IPS-18a (cell line): ENCODE measurements around the gene TUBB4B.

Experiments used
- H3K27ac ChIP-seq: one replicate; pipeline ENCODE4 v1.5.1; 2013; ENCODE audit warnings: low read length
- H3K27me3 ChIP-seq: one replicate; pipeline ENCODE4 v1.6.1; 2013; ENCODE audit warnings: mild to moderate bottlenecking, low read length; ENCODE audit not compliant: control insufficient read depth, insufficient read depth
- H3K36me3 ChIP-seq: one replicate; pipeline ENCODE4 v1.6.1; 2013; ENCODE audit warnings: low read depth, low read length; ENCODE audit not compliant: control insufficient read depth
- H3K4me1 ChIP-seq: one replicate; pipeline ENCODE4 v1.6.1; 2013; ENCODE audit warnings: low read depth, low read length; ENCODE audit not compliant: control insufficient read depth
- H3K4me3 ChIP-seq: one replicate; pipeline ENCODE4 v1.5.1; 2013; ENCODE audit warnings: low read length
- H3K9ac ChIP-seq: one replicate; pipeline ENCODE4 v1.6.1; 2013; ENCODE audit warnings: mild to moderate bottlenecking, low read length, moderate library complexity
- H3K9me3 ChIP-seq: one replicate; pipeline ENCODE4 v1.6.1; 2013; ENCODE audit warnings: low read depth, low read length; ENCODE audit not compliant: control insufficient read depth

The TUBB4B gene

GRCh38 chr9:137275203-137275587 is 34.1 kb downstream of the TUBB4B start:
- H3K4me3 ChIP-seq: no peak overlapping the region
- peaks cover 25% of the 10 kb centered on the region for H3K27me3 ChIP-seq
- H3K9me3 ChIP-seq: no peaks in the 10 kb centered on the region
- no peak overlapping the region for H3K27ac ChIP-seq
- peaks cover 12% of the 10 kb centered on the region for H3K4me1 ChIP-seq
- H3K9ac ChIP-seq: no peak overlapping the region
- H3K36me3 ChIP-seq: no peaks in the 10 kb centered on the region

DNA sequence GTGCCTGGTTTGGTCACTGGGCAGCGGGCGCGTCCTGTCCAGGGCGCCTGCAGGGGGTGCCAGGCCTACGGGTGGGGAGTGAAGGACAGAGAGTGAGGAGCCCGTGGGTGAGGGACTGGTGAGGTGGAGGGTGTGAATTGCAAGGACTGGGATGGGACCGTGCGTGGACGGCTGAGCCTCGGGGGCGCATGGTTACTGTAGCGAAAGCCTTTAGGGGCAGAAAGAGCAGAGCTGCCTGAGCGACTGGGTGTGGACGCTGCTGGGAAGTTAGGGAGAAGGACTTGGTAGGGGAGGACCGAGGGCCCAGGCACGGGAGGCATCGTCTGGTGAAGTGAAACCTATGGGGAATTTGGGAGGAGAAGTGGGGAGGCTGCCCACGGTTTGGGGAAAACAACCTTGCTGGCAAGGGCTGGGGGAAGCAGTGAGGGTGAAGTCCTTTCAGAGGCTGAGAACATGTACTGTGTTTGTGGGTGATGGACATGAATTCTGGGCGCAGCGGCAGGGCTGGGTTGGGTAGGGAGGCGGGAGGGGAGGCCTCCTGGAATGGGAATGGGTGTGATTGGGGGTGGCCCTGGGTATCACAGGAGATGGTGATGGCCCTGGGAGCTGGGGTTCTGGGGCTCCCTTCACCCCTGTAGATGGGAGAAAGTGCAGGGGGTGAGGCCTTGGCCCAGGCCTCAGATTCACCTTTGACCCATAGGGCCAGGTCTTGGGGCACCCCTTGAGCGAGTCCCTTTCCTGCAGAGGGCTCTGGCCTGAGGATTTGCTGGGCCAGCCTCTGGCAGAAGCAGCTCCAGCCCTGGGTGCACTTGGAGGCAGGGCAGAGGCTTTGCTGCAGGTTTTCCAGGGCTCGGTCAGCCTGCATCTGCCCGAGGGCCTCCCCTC is 34.7 kb downstream of the TUBB4B start:
- Histone ChIP-seq H3K9me3 (no peaks in the 10 kb centered on the region), H3K27me3 (peaks cover 31% of the 10 kb centered on the region), H3K27ac (no peak overlapping the region), H3K4me1 (peaks cover 12% of the 10 kb centered on the region), H3K4me3 (no peak overlapping the region), H3K9ac (peak overlapping the region; percentile 54), H3K36me3 (no peaks in the 10 kb centered on the region)

- peak overlapping the region; percentile 54 for H3K9ac ChIP-seq
These were observed 35.6 kb downstream of the TUBB4B start for GRCh38 chr9:137276473-137277328.

GRCh38 chr9:137277329-137278041 is 36.4 kb downstream of the TUBB4B start, which contains the start of gene TOR4A:
Gene TOR4A (plus strand): TSS chr9:137277726. CDS start chr9:137278690, 964 bp downstream.
- Histone ChIP-seq H3K9ac (peak within 1 kb of the TSS; percentile 54), H3K27me3 (peaks cover 47% of the 10 kb centered on the region), H3K4me3 (peak within 1 kb of the TSS; percentile 50), H3K36me3 (no peaks in the 10 kb centered on the region), H3K27ac (no peak within 1 kb of the TSS), H3K4me1 (peaks cover 12% of the 10 kb centered on the region), H3K9me3 (no peaks in the 10 kb centered on the region)

More at GRCh38 chr9:137276473-137277328, 35.6 kb downstream of the TUBB4B start:
- H3K27me3 ChIP-seq: peaks cover 39% of the 10 kb centered on the region
- H3K9me3 ChIP-seq: no peaks in the 10 kb centered on the region
- H3K27ac ChIP-seq: no peak overlapping the region
- H3K4me3 ChIP-seq: peak overlapping the region; percentile 50
- H3K36me3 ChIP-seq: no peaks in the 10 kb centered on the region
- H3K4me1 ChIP-seq: peaks cover 12% of the 10 kb centered on the region

- H3K4me3 ChIP-seq: peak overlapping the region; percentile 50
- H3K36me3 ChIP-seq: no peaks in the 10 kb centered on the region
- no peak overlapping the region for H3K9ac ChIP-seq
- no peak overlapping the region for H3K27ac ChIP-seq
- peaks cover 52% of the 10 kb centered on the region for H3K27me3 ChIP-seq
- peaks cover 12% of the 10 kb centered on the region for H3K4me1 ChIP-seq
- H3K9me3 ChIP-seq: no peaks in the 10 kb centered on the region
These were observed 37.1 kb downstream of the TUBB4B start for GRCh38 chr9:137278061-137278701.

GRCh38 chr9:137278721-137279711 is 37.9 kb downstream of the TUBB4B start:
- H3K4me3 ChIP-seq: peak overlapping the region; percentile 50
- peaks cover 12% of the 10 kb centered on the region for H3K4me1 ChIP-seq
- H3K27me3 ChIP-seq: peaks cover 52% of the 10 kb centered on the region
- H3K9ac ChIP-seq: no peak overlapping the region
- H3K27ac ChIP-seq: no peak overlapping the region
- H3K9me3 ChIP-seq: no peaks in the 10 kb centered on the region
- no peaks in the 10 kb centered on the region for H3K36me3 ChIP-seq

DNA sequence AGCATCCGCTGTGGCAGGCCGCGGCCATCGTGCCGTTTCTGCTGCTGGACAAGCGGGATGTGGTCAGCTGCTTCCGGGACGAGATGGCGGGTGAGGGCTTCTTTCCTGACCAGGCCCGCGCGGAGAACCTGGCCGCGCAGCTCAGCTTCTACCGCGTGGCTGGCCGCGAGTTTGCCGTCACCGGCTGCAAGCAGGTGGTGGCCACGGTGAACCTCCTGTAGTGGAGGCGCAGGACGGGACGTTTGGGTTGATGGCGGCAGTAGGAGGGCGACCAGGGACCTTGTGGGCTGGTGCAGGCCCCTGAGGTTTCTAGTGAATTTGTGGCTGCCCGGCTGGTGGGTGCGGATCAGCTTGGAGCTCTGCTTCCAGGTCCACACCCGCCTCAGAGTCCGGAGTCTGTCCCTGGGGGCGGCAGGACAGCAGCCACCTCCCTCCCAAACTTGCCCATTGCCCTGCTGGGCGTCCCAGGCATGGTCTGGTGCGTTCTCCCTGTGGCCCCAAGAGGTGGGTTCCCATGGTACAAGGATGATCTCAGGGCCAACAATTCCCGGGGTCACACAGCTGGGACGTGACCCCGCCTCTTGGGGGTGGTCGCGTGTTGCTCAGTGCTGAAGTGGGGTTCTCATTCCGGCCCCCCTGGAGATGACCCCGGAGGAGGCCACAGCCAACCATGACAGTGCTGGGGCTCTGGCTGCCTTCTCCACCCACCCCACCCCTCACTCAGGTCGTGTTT is 38.8 kb downstream of the TUBB4B start:
- Histone ChIP-seq H3K9ac (no peak overlapping the region), H3K4me1 (peaks cover 12% of the 10 kb centered on the region), H3K9me3 (no peaks in the 10 kb centered on the region), H3K4me3 (no peak overlapping the region), H3K27me3 (peaks cover 52% of the 10 kb centered on the region), H3K27ac (no peak overlapping the region), H3K36me3 (no peaks in the 10 kb centered on the region)

DNA sequence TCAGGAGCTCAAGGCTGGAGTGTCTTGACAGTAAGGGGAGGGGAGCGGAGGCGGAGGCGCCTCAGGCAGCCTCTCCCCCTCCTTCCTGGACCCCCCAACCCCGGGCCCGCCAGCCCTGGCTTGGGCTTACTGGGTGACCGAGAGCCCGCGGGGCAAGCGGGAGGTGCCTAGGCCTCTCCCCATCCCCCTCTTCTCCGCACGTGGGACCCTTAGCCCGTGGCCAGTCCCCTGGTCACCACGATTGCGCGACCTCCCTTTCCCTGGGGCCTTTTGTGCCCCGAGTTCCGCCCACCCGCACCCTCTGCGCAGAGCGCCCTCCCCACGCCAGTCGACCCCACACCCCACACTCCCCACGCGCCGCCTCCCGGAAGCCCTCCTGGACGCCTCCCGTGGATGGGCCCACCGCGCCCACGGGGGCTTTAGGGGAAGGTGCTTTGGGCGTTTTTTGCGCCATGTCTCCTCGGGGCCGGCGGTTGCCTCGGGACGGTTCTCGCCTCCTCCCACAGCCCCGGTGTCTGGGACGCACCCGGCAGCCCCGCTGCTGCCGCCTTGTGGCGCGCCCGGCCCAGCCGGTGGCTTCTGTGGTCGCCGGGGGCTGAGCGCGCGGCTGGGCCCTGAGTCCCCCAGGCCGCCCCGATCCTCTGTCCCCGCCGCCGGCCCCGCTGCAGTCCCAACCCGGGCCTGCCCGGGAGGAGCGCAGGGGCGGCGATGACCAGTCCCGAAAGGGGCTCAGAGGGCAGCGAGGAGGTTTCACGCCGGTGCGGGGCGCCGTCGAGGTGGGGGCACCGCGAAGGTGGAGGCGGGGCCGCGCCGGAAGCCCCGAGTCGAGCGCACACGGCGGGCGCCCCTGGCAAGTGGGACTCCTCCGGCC is 39.6 kb downstream of the TUBB4B start:
- H3K27me3 ChIP-seq: peaks cover 52% of the 10 kb centered on the region
- peaks cover 12% of the 10 kb centered on the region for H3K4me1 ChIP-seq
- no peak overlapping the region for H3K27ac ChIP-seq
- no peaks in the 10 kb centered on the region for H3K36me3 ChIP-seq
- peak overlapping the region; percentile 59 for H3K4me3 ChIP-seq
- H3K9me3 ChIP-seq: no peaks in the 10 kb centered on the region
- no peak overlapping the region for H3K9ac ChIP-seq
